GM21576 (cell line): Measurements from ENCODE around the gene IFI27L1.

Experiments used
- ATAC-seq: cut with Tn5 transposase; IDR thresholded peaks from one replicate; pipeline ENCODE4 v1.9.1; 2021; ENCODE audit warnings: mild to moderate bottlenecking, moderate library complexity; ENCODE audit not compliant: unreplicated experiment

IFI27L1 gene

DNA sequence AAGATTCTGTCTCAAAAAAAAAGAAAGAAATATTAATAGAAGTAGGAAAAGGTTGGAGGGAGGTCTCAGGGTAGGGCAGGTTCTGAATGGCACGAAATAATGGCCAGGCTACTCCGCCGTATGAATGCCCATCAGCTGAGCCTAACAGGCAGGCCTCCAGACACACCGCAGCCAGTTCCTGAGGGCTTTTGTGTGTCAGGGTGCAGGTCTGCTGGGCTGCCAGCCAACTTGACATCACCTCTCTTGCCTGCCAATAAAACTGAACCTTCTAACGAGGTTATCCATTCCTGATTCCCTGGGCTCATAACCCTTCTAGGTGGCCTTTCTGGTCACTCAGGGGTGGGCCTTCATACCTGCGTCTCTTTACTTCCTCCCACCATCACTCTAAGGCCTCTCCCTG is 32.4 kb downstream of the IFI27L1 start:
- no peak for ATAC-seq

DNA sequence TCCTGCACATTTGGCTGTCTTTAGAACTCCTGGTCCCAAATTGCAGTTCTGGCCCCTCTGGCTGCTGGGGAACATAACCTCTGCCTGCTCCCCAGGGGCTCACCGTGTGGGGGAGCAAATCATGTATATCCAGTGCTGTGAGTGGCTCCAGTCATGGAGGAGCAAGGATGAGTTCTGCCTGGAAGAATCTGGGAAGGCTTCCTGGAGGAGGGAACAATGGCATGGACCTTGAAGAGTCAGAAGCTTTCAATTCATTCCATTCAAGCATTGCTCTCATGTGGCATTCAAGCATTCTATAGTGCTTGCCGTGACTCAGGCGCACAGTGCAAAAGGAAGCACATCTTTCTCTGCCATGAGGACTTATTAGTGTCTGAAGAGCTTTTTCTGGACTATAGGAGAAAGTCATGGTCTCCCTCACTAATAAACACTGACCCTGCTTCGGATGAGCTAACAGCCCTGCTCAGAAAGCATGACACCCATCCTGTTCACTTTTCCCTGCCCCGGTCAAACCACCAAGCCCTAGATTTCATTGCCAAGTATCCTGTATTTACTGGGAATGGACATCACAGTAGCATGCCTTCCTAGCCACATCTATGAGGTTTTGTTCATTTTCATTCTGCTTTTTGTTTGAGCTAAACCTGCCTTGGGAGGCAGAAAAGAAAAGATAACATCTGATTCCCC is 32.9 kb downstream of the IFI27L1 start:
- ATAC-seq = no peak

DNA sequence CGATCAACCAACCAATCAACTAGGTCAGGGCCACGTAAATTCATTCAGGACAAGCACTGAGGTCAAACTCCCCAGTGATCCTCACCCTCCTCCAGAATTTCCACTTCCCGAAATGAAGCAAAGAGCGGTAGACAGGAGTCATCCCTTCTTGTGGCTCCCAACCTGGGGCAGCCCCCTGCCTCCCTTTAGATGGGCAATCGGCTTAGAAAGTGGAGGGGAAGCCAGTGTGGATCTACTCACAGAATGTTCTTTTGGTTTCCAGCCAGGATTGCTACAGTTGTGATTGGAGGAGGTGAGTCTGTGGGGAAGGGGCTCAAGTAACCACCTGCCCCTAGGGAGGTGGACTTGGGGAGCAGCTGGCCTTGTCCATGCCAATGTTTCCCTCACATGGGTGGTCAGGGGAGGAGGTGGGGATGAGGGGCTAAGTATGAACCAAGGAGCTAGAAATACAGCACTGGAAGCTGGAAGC is 33.5 kb downstream of the IFI27L1 start:
- ATAC-seq = no peak

DNA sequence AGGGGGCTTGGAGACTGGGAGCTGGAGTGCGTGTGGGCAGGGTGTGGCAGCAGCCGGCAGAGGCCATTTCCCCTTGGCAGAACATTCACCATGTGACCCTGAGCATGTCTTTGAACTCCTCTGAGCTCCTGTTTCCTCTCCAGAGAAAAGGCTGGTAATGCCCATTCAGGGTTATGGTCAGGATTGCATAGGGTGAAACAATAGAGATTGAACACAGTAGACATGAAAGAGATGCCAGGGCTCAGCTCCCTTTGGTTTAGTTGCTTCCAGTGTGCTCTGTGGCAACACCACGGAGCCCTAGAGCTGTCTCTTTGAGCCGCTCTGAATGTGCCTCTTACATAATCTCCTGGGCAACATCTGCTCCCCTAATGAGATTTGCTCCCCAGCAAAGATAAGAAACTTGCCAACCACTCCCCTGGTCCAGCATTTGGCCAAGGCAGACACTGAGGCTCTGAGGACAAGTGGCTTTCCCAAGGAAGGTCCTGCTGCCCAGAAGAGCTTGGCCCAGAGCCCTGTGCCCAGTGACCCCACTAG is 34.0 kb downstream of the IFI27L1 start:
- no peak for ATAC-seq

DNA sequence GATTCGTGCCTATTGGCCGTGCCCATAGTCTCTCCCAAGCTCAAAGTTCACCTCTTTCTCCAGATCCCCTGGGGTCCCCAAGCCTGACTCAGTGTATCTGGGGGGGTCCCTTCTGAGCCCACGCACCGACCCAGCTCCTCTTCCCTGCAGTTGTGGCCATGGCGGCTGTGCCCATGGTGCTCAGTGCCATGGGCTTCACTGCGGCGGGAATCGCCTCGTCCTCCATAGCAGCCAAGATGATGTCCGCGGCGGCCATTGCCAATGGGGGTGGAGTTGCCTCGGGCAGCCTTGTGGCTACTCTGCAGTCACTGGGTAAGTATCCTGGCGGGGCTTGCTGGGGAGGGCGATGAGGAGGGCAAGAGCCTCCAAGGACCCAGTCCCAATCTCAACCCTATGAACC is 34.5 kb downstream of the IFI27L1 start:
- ATAC-seq = no peak

DNA sequence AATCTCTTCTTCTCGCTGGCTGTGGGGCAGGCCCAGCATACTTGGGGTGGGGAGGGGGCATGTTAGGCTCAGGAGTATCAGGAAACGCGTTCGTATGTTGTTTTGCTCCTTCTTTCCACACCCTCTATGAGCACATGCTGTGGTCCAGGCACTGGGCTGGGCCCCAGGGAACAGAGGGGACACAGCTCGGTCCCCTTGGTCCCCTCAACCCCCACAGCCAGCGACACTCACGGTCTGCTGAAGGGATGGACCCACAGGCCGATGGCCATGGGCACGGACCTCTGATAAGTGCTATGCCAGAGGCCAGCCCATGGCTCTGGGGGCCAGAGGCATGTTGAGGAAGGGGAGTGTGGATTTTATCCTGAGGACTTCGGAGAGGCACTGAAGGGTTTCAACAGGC is 35.6 kb downstream of the IFI27L1 start:
- ATAC-seq = no peak

DNA sequence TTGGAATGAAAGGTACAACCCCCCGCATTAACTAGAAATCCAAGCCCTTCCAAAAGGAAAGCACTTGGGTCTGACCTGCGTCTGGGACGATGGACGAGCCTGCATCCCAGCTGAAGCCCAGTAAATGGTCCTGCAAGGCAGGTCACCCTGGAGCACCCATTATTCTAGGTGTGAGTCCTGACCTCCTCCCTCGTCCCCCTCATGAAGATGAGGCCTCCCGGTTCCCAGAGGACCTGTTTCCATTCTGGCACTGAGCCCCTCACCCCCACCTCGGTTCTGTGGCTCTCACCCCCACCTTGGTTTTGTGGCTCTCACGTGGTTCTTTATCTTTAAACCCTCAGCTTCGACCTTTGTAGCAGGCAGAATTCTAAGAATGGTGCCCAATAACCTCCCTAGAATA is 36.7 kb downstream of the IFI27L1 start:
- no peak for ATAC-seq

DNA sequence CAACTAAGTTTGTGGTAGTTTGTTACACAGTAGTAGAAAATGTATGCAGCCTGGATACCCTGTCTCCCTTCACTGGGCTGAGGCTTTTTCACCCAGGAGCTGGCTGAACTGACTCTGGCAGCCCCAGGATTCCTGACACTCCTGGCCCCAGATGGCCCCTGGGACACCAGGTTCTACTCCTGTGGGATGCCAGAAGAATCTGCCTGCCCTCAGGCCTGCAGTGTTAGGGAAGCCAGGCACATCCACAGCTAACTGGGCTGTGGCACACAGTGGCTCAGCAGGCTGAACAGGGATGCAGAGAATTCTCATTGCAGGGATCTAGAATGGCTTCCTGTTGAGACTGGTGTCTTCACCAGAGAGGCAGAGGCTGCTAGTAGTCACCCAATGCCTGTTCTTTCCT is 38.0 kb downstream of the IFI27L1 start:
- no peak for ATAC-seq

DNA sequence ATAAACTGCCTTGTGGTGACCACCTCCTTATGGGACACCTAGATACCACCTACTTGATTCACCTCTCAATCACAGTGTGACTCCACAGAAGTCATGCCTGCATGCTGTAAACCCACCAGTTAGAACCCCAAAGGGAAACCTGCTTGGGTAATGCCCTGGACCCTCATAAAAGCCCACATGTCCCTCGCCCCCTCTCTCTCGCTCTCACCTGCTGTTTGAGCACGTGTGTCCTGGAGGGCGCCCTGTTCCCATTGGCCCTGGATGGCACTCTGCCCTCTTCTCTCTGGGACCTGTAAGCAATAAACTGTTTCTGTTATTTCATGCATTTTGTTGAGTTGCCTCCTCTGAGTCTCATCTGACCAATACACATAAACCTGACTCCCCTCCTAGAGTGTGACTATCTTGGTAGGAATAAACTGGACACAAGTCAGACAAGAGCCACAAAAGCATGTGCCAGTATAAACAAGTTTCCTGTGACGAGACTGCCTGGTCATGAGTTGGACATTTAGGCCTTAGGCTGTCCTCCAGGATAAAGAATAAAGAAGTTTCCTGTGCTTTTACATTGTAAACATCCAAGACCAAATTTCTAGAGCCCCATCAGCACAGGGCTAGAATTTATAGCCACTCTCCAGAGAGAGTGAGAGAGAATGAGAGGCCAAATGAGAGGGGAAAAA is 39.7 kb downstream of the IFI27L1 start:
- ATAC-seq = no peak

DNA sequence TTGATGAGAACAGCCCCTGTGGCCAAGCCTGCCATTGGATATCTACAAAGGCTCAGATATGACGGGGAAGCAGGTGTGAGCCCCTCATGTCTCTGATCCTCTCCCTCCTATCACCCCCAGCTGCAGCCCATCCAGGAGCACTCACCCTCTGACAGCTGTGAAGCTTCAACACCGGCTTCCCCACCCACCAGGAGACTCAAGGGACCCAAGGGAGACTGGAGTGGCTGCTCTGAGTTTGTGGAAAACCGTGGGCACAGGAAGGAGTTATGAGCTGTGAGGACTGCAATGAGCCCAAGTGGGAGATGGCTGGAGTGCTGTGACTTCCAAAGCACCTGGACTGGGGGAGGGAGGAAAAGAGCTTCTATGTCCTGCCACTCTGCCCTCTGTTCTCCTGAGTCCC is 40.4 kb downstream of the IFI27L1 start:
- no peak for ATAC-seq

DNA sequence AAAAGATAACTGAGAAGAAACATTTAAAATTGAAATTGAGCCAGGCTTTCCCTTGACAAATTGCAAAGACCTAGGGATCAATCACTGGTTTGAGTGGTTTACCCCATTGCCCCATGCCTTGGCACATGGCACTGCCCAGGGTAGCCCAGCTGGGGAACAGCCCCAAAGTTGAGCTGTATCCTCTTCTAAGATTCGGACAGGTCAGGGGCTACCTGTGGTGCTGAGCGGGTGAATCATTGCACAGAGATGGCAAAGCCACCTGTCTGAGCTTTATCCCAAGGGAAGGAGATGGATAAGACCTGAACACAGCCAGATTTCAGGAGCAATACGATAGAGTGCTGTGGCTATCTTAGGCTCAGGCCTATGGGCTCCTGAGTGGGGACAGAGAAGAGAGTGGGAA is 41.3 kb downstream of the IFI27L1 start:
- ATAC-seq = no peak

DNA sequence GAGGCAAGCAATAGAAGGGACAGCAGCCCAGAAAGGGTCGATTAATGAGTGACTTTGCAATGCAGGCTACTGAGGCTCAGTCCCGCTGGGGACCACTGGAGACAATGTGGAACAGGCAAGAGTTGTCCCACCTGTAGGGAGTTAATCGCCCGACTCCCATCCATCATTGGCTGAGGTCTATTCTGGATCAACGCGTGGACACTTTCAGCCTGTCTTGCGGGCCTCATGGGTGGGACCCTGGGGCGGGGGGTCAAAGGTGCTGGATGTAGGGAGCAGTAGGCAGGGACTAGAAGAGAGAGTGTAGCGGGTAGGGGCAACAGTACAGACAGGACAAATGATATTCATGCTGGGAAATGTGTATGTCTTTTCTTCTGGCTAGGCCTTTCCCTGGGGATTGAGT is 42.2 kb downstream of the IFI27L1 start:
- no peak for ATAC-seq

DNA sequence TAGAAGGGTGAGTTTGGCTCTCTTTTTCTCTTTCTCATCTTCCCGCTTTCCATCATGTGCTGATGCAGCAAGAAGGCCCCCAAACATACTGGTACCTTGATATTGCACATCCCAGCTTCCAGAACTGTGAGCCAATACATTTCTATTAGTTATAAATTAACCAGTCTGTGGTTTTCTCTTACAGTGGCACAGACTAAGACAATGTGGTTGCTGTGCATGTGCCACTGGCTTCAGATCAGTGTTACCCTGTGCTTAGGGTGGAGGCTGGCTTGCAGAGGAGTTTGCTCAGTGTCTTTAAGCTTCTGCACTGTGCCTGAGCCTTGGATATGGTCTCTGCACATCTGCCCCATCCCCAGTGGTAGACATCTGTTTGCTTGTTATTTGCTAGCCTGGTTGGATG is 42.8 kb downstream of the IFI27L1 start:
- no peak for ATAC-seq

DNA sequence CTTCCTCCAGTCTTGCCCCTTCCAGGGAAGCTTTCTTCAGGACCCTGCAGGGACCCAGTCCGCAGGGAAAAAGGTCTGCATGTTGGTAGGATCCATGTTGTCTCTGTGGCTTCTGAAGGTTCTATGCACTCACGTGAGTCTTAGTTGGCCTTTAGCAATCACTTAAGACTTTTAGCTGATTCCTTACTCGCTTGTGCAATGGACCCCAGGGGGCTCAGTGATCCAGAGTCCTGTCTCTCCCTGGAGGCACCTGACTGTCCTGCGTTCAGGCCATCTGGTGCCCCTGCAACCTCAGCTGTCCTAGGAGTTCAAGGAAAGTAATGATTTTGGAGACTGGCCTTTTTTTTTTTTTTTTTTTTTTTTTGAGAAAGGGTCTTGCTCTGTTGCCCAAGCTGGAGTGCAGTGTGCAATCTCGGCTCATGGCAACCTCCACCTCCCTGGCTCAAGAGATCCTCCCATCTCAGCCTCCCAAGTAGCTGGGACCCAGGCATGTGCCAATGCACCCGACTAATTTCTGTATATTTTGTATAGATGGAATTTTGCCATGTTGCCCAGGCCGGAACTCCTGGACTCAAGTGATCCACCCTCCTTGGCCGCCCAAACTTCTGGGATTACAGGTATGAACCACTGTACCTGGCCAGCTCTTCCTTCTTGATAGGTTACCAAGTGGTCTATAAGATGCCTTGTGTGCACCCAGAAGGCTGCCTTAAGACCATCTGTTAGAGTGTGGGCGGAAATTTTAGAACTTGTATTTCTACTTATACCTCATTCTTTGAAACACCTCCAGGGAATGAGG is 43.7 kb downstream of the IFI27L1 start:
- ATAC-seq = no peak

DNA sequence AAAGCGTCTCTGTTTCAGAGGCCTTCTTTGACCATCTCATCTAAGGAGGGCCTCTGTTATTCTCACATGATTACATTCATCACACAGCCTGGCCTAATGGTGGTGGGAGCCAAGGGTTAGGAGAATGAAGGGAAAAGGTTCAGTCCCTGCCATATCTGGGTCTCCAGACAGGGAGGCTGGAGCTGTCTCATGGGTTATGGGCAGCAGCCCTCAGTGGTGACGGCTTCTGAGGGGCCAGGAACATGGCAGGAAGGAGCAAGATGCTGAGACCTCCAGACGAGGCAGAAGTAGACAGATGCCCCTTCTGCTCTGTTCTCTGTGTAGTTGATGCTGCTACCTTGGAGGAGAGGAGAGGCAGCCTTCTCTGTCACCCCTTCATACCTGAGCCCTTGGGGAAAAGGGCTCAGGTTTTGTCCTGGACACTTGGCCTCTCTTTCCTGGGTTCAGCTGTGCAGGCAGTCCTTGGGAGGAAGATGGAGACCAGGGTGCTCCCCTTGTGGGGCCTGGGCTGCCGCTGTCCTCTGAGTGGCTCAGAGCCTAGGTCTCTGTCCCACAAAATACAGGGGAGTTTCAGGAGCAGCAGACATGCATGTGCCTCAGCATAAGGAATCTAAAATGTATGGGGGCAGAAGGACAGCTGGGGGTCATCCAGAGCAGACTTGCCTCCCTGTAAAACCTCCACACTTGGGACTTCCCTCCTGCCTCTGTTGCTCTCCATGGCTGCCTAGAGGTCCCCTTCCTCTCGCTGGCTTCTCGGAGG is 44.7 kb downstream of the IFI27L1 start:
- no peak for ATAC-seq

DNA sequence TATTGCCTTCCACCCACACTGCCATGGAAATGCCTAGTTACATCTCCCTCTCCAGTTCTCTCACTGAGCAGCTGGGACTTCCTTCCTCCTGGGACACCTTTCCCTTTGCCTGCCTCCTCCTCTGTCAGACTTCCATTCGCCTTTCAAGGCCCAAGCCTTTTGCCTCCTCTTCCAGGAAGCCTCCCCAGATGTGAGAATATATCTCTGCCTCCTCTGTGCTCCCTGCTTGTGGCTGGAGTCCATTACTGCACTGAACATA is 45.2 kb downstream of the IFI27L1 start:
- no peak for ATAC-seq

DNA sequence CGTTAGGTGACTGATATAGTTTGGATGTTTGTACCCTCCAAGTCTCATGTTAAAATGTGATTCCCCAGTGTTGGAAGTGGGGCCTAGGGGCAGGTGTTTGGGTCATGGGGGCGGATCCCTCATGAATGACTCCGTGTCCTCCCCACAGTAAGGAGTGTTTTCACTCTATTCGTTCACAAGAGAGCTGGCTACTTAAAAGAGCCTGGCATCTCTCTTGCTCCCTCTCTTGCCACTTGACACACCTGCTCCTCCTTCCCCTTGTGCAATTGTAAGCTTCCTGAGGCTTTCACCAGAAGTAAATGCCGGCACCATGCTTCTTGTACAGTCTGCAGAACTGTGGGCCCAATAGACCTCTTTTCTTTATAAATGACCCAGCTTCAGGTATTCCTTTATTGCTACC is 45.7 kb downstream of the IFI27L1 start:
- no peak for ATAC-seq

DNA sequence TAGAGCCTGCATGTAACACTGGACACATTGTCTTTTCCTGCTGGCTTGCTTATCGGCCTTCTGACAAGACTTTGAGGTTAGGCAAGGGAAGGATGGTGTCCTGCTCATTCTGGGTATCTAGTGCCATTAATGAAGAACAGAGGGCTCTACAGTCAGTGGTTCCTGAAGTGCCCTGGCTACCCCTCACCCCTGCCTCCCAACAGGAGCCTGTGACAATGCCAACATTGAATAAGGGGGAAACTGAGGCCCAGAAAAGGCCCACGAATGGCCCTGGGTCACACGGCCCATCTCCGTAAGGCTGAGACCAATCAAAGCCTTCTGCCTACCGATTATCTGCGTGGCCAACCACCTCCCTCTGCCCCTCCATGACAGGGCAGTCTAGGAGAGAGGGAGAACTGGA is 46.2 kb downstream of the IFI27L1 start:
- no peak for ATAC-seq

DNA sequence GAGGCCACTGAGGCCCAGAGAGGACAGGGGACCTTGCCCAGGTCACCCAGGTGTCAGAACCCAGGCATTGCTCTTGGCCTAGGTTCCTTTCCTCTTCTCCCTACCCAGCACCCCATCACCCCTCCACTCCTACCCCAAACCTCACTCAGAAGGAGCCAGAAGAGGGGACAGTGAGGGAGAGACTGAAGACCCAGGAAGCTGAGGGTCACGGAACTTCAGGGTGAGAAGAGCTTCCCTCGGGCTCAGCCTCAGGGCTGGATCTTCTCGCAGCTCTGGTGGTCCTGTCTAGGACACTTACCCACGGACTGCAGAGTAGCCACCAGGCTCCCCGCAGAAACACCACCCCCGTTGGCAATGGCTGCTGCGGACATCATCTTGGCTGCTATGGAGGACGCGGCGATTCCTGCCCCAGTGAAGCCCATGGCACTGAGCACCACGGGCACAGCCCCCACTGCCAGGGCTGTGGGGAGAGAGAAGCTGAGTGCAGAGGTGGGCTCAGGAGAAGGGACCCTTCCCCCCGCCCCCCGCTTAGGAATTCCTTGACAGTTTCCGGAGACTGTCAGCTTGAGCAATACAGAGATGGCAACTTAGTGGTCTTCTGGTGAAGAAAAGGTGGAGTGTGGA is 47.2 kb downstream of the IFI27L1 start:
- ATAC-seq = no peak

DNA sequence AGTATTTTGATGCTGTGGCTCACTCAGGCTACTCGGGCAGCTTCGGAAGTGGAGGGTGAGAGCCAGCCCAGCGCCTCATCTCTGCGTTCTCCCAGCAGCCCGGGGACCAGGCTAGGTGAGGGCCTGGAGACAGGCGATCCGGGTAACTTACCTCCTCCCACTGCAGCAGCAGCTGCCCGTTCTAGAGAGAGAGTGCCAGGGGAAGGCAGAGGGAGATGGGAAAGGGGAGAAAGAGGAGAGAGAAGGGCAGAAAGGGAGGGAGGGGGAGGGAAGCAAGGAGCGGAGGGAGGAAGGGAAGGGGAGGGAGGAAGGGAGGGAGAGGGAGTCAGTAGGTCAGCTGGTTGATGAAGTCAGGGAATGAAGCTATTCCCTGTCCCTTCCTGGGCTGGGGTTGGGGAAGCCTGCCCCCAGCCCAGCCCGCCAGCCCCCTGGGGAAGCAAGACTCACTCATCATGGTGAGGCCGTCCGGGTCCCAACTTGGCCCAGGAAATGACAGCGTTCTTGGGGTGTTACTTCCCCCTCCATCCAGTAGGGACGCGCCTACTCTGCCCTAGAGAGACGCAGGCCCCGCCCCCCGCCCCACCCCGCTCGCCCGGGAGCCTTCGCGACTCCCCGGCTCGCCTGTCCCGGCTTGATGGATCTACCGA is 48.1 kb downstream of the IFI27L1 start, which contains the start of gene IFI27L2:
IFI27L2 (minus strand) TSS at position 494 of the 647 bp plus-strand sequence; CDS start at position 454, 40 bp downstream.
- peak; percentile 92 for ATAC-seq
